ENCODE data around the gene LRMDA.

The LRMDA gene

DNA sequence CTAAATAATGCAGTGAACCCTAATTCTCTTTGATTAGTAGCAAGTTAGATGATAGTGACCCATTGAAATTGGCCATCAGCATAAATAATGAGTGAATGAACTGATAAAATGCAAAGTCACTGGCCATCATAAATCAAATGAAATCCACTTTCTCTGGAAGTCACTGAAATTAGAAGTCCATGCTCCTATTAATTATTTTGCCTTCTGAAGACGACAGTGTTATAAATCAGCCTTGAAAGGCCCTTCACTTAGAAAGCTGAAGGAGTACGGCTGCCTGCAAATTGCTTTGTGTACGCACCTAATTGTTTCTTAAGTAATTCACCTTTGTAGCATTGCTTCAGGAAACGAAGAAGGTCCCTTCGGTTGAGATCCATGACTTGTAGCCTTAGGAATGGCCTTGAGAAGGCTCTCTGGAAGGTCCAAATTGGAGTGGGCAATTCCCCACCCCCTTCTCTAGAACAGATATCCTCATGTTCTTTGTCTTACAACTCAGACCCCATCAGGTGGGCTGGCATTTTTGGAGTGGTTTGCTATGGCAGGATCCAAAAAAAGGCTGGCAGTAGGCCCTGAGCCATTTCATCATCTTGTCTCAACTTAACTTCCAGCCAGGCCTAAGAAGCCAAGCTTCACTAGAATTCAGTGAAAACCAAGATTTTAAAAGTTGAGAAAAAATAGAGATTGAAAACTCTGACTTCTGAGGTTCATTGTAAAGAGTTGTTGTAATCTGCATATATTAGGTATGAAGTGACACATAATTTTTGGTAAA lies 420.3 kb downstream of the LRMDA start:
- TF ChIP-seq, protein P1, sequence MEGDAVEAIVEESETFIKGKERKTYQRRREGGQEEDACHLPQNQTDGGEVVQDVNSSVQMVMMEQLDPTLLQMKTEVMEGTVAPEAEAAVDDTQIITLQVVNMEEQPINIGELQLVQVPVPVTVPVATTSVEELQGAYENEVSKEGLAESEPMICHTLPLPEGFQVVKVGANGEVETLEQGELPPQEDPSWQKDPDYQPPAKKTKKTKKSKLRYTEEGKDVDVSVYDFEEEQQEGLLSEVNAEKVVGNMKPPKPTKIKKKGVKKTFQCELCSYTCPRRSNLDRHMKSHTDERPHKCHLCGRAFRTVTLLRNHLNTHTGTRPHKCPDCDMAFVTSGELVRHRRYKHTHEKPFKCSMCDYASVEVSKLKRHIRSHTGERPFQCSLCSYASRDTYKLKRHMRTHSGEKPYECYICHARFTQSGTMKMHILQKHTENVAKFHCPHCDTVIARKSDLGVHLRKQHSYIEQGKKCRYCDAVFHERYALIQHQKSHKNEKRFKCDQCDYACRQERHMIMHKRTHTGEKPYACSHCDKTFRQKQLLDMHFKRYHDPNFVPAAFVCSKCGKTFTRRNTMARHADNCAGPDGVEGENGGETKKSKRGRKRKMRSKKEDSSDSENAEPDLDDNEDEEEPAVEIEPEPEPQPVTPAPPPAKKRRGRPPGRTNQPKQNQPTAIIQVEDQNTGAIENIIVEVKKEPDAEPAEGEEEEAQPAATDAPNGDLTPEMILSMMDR (IDR thresholded peaks at IDR 0.05; ENCODE audit: borderline replicate concordance, insufficient read depth, low read depth, low read length), result no peak
- no peak overlapping the region for H3K4me3 ChIP-seq (ENCODE audit: low read depth, low read length)

DNA sequence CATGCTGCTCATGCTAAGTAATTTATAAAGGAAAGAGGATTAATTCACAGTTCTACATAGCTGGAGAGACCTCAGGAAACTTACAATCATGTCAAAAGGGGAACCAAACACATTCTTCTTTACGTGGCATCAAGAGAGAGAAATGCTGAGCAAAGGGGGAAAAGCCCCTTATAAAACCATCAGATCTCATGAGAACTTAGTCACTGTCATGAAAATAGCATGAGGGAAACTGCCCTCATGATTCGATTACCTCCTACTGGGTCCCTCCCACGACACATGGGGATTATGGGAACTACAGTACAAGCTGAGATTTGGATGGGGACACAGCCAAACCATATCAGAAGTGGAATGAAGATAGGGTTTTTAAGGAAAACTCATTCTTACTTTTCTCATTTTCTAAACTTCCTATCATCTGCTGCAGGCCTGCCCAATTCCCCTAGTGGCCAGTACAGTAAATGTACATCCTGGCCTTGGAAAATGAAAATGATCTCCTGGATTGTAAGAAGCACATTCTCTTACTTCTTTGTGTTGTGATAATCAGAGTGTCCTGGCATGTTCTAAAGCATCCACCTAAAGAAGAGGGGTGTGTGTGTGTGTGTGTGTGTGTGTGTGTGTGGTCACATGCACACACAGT lies 421.5 kb downstream of the LRMDA start:
- H3K4me3 ChIP-seq (ENCODE audit: low read depth, low read length), result no peak overlapping the region
- TF ChIP-seq, protein P1 (IDR thresholded peaks at IDR 0.05; ENCODE audit: borderline replicate concordance, insufficient read depth, low read depth, low read length), result peak; percentile 37; the same call in 1 of the 2 replicates

DNA sequence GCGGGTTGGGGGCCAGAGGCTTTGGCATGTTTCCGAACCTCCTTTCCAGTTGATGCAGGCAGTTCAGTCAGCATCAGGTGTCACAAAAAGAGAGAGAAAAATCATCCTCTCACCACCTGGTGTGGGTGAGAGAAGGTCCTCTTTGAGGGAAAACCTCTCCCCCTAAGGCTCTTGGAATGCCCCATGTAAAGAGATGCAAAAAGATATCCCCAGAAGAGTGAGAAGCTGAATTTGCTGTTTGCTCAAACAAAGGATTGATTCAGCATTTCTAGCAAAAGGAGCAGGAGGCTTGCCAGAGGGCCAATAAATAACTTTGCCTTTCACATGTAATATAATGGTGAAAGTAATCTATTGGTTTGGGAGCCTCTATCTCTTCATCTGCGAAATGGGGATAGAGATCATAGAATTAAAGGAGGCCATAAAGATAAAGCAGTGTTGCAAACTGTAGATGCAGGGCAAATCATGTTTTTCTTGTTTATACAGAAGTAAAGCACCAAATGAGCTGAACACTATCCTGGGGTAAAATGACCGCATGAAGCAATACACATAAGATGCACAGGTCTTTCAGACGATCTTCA lies 425.9 kb downstream of the LRMDA start:
- TF ChIP-seq, protein P1 (IDR thresholded peaks at IDR 0.05; ENCODE audit: borderline replicate concordance, insufficient read depth, low read depth, low read length), result no peak
- no peak overlapping the region for H3K4me3 ChIP-seq (ENCODE audit: low read depth, low read length)

DNA sequence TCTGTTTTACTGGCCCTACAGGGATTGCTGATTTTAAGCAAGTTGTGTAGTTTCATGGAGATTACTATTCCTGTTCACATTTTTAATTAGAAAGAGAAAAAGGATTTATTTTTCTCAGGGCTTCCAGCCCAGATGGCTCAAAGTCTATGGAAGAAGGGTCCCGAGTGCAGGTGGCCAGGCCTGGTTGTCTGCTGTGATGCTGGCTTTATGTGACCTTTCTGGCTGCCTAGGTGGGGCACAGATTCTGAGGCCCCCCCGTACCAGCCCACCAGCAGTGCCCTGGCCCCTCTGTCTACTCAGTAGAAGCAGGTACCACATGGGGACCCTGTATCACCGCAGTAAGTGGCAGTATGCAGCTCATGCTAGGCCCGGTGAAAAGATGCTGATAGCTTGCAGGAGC lies 426.5 kb downstream of the LRMDA start:
- H3K4me3 ChIP-seq (ENCODE audit: low read depth, low read length), result no peak overlapping the region
- TF ChIP-seq, protein P1 (IDR thresholded peaks at IDR 0.05; ENCODE audit: borderline replicate concordance, insufficient read depth, low read depth, low read length), result no peak

DNA sequence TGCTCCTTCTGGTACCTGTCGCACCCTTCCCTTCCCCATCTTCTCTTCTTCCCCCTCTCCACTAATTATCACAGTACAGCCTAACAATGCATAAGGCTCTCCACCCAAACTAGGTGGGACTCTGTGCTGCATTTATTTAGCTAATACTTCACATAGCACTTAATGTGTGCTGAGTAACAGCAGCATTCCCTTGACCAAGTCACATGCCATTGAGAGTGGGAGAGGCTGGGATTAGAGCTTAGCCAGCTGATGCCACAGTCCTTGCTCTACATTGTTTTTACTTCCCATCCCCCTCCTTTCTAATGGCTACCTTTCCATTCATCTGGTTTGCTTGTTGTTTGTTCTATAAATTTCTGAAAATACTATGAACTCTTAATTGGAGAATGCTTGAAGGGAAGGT lies 426.9 kb downstream of the LRMDA start:
- TF ChIP-seq, protein P1 (IDR thresholded peaks at IDR 0.05; ENCODE audit: borderline replicate concordance, insufficient read depth, low read depth, low read length), result no peak
- H3K4me3 ChIP-seq (ENCODE audit: low read depth, low read length), result no peak overlapping the region

DNA sequence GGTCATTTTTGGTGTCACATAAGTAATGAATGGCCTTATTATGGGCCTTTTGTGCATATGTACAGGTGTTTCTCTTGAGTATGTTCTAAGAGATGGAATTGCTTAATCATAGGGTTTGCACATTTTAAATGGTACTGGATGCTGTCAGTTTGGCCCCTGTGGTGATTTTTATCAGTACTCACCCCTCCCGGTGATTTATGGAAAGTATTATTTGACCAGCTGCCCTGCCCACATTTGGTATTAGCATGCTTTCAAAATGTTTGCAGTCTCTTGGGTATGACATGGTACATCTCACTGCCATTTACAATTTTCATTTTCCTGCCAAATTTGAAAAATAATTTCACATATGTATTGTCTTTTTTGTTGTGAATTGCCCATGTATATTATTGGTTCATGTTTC lies 427.7 kb downstream of the LRMDA start:
- TF ChIP-seq, protein P1 (IDR thresholded peaks at IDR 0.05; ENCODE audit: borderline replicate concordance, insufficient read depth, low read depth, low read length), result no peak
- no peak overlapping the region for H3K4me3 ChIP-seq (ENCODE audit: low read depth, low read length)
